GM12878 (cell line): Measurements from ENCODE around the gene P2RX4. TPM values are rescaled to one million over a fixed set of nuclear protein-coding genes. Genes with fewer than 3 reads are reported as not detected.

Source experiments
- ATAC-seq: fragments of 200-7000 bp; cut with Tn5 transposase; 3 replicates; pipeline ENCODE4 v1.9.1; 2020; ENCODE audit warnings: mild to moderate bottlenecking, moderate library complexity
- BruUV-seq: library from RNA; stranded (reverse); fragments of 400-500 nt; replicated peaks from 2 replicates; lab custom pipeline; 2021; lab: Mats Ljungman, UMichigan
- CTCF ChIA-PET: fragments of 300-600 bp; sonication (Branson Sonifier 250); formaldehyde crosslinking; extraction: SDS; loops from one replicate; lab custom pipeline; 2021; ENCODE audit warnings: inconsistent platforms; lab: Yijun Ruan, JAX
- POLR2A ChIA-PET: fragments of 350-600 bp; formaldehyde crosslinking; extraction: SDS; loops from one replicate; lab custom pipeline; 2021; ENCODE audit warnings: inconsistent platforms; lab: Charles Lee
- RAD21 ChIA-PET: fragments of 300-600 bp; sonication (Branson Sonifier 250); formaldehyde crosslinking; loops from one replicate; lab custom pipeline; 2023; ENCODE audit warnings: antibody characterized with exemption; ENCODE audit not compliant: unreplicated experiment; lab: Charles Lee
- SMC1A ChIA-PET: fragments of 300-600 bp; sonication (Branson Sonifier 250); formaldehyde crosslinking; loops from one replicate; lab custom pipeline; 2023; ENCODE audit not compliant: unreplicated experiment, uncharacterized antibody; lab: Charles Lee
- DNase-seq: peaks from one replicate; pipeline ENCODE4 v3.0.0-alpha.2; 2011; ENCODE audit warnings: low read depth, low spot score
- FAIRE-seq: peaks from 3 replicates; lab custom pipeline; 2011; peaks lifted over from hg19 to GRCh38; lab: Jason Lieb, UNC
- H2AFZ ChIP-seq: 2 replicates; pipeline ENCODE4 v1.6.0; 2011; ENCODE audit warnings: low read depth, low read length, control low read depth; ENCODE audit not compliant: control insufficient read depth
- H3K27ac ChIP-seq: 2 replicates; pipeline ENCODE4 v1.5.1; 2011; ENCODE audit warnings: control low read depth; ENCODE audit not compliant: control insufficient read depth, insufficient read depth
- H3K27me3 ChIP-seq, 2 experiments: replicated peaks in 1 of 2; 2 replicates each; pipeline versions ENCODE4 v1.6.0 to v1.6.1; 2011; ENCODE audit warnings: low read length in 1 of 2; ENCODE audit not compliant: control insufficient read depth in 2 of 2, insufficient read depth in 2 of 2
- H3K36me3 ChIP-seq, 2 experiments: 2 replicates each; pipeline ENCODE4 v1.5.1; 2011; ENCODE audit warnings: low read length in 1 of 2; ENCODE audit not compliant: control insufficient read depth in 2 of 2, insufficient read depth in 2 of 2
- H3K4me1 ChIP-seq: 2 replicates; pipeline ENCODE4 v1.6.1; 2011; ENCODE audit warnings: mild to moderate bottlenecking, low read length, moderate library complexity, mixed read lengths; ENCODE audit not compliant: control insufficient read depth, insufficient read depth
- H3K4me2 ChIP-seq: 2 replicates; pipeline ENCODE4 v1.6.0; 2011; ENCODE audit warnings: control low read depth; ENCODE audit not compliant: control insufficient read depth, insufficient read depth
- H3K4me3 ChIP-seq: fragments of 200-600 bp; sonication (generic); 2 replicates; pipeline ENCODE4 v1.5.1; 2016
- H3K79me2 ChIP-seq: 2 replicates; pipeline ENCODE4 v1.6.0; 2011; ENCODE audit warnings: low read length; ENCODE audit not compliant: control insufficient read depth, insufficient read depth
- H3K9ac ChIP-seq: 2 replicates; pipeline ENCODE4 v1.8.0; 2011; ENCODE audit warnings: low read length, control low read depth, mixed read lengths; ENCODE audit not compliant: control insufficient read depth, insufficient read depth
- H3K9me3 ChIP-seq: replicated peaks from 3 replicates; pipeline ENCODE4 v1.5.1; 2011; ENCODE audit warnings: mild to moderate bottlenecking, low read length; ENCODE audit not compliant: control insufficient read depth, insufficient read depth
- H4K20me1 ChIP-seq: 2 replicates; pipeline ENCODE4 v1.6.0; 2011; ENCODE audit not compliant: control insufficient read depth, insufficient read depth
- BRCA1 ChIP-seq: IDR thresholded peaks from 2 replicates; pipeline ENCODE4 v1.6.1; 2011; ENCODE audit warnings: low read depth, low read length, improper control_type of control experiment
- CHD1 ChIP-seq: IDR thresholded peaks from 2 replicates; pipeline ENCODE4 v1.6.1; 2012; ENCODE audit warnings: low read depth, low read length, improper control_type of control experiment
- FOS ChIP-seq: IDR thresholded peaks from 3 replicates; pipeline ENCODE4 v1.6.1; 2011; ENCODE audit warnings: borderline replicate concordance; ENCODE audit not compliant: insufficient read length; ENCODE audit errors: extremely low read depth
- HDAC2 ChIP-seq: fragments of 200-600 bp; sonication (generic); IDR thresholded peaks from 2 replicates; pipeline ENCODE4 v1.6.1; 2017
- MYC ChIP-seq: IDR thresholded peaks from 2 replicates; pipeline ENCODE4 v1.6.1; 2011; ENCODE audit warnings: mild to moderate bottlenecking, low read length, moderate library complexity, inconsistent platforms; ENCODE audit not compliant: insufficient read depth, insufficient replicate concordance, insufficient read length, severe bottlenecking
- SREBF2 ChIP-seq: IDR thresholded peaks from 2 replicates; pipeline ENCODE4 v1.6.1; 2012; ENCODE audit warnings: mild to moderate bottlenecking, low read length
- ZZZ3 ChIP-seq: IDR thresholded peaks from 2 replicates; pipeline ENCODE4 v1.6.1; 2011; ENCODE audit warnings: low read depth; ENCODE audit not compliant: control insufficient read depth, insufficient read length
- WGBS: methylation state at CpG from one replicate; pipeline ENCODE4 v1.1.6; 2016; ENCODE audit warnings: low lambda C conversion rate; ENCODE audit not compliant: insufficient replicate concordance, insufficient coverage; ENCODE audit errors: missing lambda C conversion rate; 5-methylcytosine and 5-hydroxymethylcytosine counted together
- in situ Hi-C: fragments of 300-500 bp; cut with MboI; formaldehyde crosslinking; loops from 9 replicates; pipeline ENCODE4 v1.14.3; 2018; ENCODE audit warnings: mixed read lengths
- intact Hi-C: fragments of 100-400 bp; cut with micrococcal nuclease; formaldehyde crosslinking; loops from one replicate; pipeline ENCODE4 v1.14.2; 2022; ENCODE audit not compliant: unreplicated experiment
- polyA plus RNA-seq, 11 experiments: library from polyadenylated mRNA; depleted of rRNA in 4 of 11; unstranded in 6 of 11; stranded (reverse) in 5 of 11; fragments of >200 nt; fragmentation: Nextera tagmentation in 4 of 11; fragmentation: Illumina TruSeq in 1 of 11; extraction: Ambion mirVana in 4 of 11; extraction: Trizol in 1 of 11; gene quantifications; 1 replicate in 1 of 11; 2 replicates in 10 of 11; pipeline versions ENCODE4 v1.2.1 to v1.2.3, GENCODE V29; 2011 to 2016; ENCODE audit warnings: inconsistent platforms in 2 of 11, missing spikeins in 2 of 11, low read depth in 1 of 11
- total RNA-seq, 4 experiments: library from RNA; depleted of rRNA in 3 of 4; stranded (reverse); fragments of >200 nt in 3 of 4; fragmentation: Illumina TruSeq in 1 of 4; extraction: Trizol in 1 of 4; gene quantifications; 2 replicates each; pipeline versions ENCODE4 v1.2.1 to v1.2.3, GENCODE V29; 2013 to 2021
- TF ChIP-seq, protein P1 (sequence below): IDR thresholded peaks from 2 replicates; pipeline ENCODE4 v1.6.1; 2012; ENCODE audit warnings: improper control_type of control experiment, low read depth, low read length; ENCODE audit not compliant: insufficient replicate concordance
- TF ChIP-seq, protein P2 (sequence below): fragments of 450-650 bp; IDR thresholded peaks from 2 replicates; pipeline ENCODE4 v1.6.1; 2017; ENCODE audit warnings: mild to moderate bottlenecking
- TF ChIP-seq, protein P3 (sequence below): fragments of 450-650 bp; IDR thresholded peaks from 2 replicates; pipeline ENCODE4 v1.6.1; 2017; ENCODE audit warnings: mild to moderate bottlenecking, moderate library complexity

Gene P2RX4
- total and polyA plus RNA-seq, 10 of the 15 experiments (the other 5 are each of a cell fraction or from before 2014, with no cell fraction given): 9.0 to 43.4 (median 20.5) TPM

DNA sequence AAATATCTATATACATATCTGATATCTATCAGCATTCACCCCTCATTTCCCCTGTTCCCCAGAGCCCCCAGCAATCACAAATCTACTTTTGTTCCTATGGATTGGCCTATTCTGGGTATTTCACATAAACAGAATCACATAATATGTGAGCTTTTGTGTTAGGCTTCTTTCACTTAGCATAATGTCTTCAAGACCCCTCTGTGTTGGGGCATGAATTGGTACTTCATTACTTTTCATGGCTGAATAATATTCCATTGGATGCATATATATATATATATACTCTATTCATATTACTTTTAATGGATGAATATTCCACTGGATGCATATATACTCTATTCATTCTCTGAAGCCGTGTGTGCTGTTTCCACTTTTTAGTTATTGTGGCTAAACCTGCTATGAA lies 57.9 kb downstream of the P2RX4 start (continued):
- TF ChIP-seq, protein P1, sequence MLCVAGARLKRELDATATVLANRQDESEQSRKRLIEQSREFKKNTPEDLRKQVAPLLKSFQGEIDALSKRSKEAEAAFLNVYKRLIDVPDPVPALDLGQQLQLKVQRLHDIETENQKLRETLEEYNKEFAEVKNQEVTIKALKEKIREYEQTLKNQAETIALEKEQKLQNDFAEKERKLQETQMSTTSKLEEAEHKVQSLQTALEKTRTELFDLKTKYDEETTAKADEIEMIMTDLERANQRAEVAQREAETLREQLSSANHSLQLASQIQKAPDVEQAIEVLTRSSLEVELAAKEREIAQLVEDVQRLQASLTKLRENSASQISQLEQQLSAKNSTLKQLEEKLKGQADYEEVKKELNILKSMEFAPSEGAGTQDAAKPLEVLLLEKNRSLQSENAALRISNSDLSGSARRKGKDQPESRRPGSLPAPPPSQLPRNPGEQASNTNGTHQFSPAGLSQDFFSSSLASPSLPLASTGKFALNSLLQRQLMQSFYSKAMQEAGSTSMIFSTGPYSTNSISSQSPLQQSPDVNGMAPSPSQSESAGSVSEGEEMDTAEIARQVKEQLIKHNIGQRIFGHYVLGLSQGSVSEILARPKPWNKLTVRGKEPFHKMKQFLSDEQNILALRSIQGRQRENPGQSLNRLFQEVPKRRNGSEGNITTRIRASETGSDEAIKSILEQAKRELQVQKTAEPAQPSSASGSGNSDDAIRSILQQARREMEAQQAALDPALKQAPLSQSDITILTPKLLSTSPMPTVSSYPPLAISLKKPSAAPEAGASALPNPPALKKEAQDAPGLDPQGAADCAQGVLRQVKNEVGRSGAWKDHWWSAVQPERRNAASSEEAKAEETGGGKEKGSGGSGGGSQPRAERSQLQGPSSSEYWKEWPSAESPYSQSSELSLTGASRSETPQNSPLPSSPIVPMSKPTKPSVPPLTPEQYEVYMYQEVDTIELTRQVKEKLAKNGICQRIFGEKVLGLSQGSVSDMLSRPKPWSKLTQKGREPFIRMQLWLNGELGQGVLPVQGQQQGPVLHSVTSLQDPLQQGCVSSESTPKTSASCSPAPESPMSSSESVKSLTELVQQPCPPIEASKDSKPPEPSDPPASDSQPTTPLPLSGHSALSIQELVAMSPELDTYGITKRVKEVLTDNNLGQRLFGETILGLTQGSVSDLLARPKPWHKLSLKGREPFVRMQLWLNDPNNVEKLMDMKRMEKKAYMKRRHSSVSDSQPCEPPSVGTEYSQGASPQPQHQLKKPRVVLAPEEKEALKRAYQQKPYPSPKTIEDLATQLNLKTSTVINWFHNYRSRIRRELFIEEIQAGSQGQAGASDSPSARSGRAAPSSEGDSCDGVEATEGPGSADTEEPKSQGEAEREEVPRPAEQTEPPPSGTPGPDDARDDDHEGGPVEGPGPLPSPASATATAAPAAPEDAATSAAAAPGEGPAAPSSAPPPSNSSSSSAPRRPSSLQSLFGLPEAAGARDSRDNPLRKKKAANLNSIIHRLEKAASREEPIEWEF: no peak
- TF ChIP-seq FOS: no peak
- no peak for TF ChIP-seq SREBF2

DNA sequence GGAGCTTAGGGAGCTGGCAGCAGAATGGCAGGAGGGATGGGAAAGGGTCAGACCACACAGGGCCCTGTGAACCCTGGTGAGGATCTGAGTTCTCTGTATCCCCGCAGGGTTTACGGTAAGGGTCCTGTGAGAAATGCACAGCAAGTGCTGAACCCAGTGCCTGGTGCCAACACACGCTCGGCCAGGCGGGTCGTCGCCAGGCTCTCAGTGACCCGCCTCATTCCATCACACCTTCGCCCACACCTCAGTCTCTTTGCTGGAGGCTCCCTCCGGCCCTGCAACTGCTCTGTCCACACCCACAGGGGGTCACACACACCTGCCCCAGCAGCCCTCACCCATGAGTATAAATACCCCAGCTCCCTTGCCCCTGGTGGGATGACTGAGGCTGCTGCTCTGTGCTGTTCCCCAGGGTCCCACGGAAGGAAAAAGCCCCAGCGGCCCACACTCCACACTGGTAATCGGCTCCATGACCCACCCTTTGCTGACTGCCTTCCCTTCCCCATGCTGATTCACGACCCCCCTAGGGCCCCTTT lies 63.5 kb downstream of the P2RX4 start:
- Histone ChIP-seq H3K4me3 (no peak overlapping the region), H4K20me1 (no peaks in the 10 kb centered on the region), H3K9ac (no peak overlapping the region), H3K4me2 (no peak overlapping the region), H3K27ac (no peak overlapping the region), H3K27me3 (no peaks in the 10 kb centered on the region), H3K36me3 (peaks cover 6 to 15% of the 10 kb centered on the region in 2 experiments), H2AFZ (no peak overlapping the region), H3K79me2 (peaks cover 4% of the 10 kb centered on the region), H3K9me3 (no peaks in the 10 kb centered on the region), H3K4me1 (peaks cover 4% of the 10 kb centered on the region)
- no TSS peak for BruUV-seq
- SMC1A ChIA-PET: interaction anchor here (1.2 kb wide), 1 partner anchor 23 kb away, joined by 3 read pairs; no protein-coding TSS in a partner anchor
- no peak for DNase-seq
- in situ Hi-C loops: no loop called here
- no peak for FAIRE-seq
- RAD21 ChIA-PET: no interaction called here
- WGBS: 84% methylated on average over 12 of the region's 14 CpGs
- CTCF ChIA-PET: no interaction called here
- POLR2A ChIA-PET: interaction anchor here (1.1 kb wide), 1 partner anchor 24 kb away, joined by 4 read pairs; no protein-coding TSS in a partner anchor
- intact Hi-C loops: no loop called here
- ATAC-seq: no peak
- TF ChIP-seq, protein P2, sequence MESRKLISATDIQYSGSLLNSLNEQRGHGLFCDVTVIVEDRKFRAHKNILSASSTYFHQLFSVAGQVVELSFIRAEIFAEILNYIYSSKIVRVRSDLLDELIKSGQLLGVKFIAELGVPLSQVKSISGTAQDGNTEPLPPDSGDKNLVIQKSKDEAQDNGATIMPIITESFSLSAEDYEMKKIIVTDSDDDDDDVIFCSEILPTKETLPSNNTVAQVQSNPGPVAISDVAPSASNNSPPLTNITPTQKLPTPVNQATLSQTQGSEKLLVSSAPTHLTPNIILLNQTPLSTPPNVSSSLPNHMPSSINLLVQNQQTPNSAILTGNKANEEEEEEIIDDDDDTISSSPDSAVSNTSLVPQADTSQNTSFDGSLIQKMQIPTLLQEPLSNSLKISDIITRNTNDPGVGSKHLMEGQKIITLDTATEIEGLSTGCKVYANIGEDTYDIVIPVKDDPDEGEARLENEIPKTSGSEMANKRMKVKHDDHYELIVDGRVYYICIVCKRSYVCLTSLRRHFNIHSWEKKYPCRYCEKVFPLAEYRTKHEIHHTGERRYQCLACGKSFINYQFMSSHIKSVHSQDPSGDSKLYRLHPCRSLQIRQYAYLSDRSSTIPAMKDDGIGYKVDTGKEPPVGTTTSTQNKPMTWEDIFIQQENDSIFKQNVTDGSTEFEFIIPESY: no peak
- TF ChIP-seq HDAC2 (no peak), ZZZ3 (no peak), BRCA1 (no peak), MYC (no peak), CHD1 (no peak)
- TF ChIP-seq, protein P3, sequence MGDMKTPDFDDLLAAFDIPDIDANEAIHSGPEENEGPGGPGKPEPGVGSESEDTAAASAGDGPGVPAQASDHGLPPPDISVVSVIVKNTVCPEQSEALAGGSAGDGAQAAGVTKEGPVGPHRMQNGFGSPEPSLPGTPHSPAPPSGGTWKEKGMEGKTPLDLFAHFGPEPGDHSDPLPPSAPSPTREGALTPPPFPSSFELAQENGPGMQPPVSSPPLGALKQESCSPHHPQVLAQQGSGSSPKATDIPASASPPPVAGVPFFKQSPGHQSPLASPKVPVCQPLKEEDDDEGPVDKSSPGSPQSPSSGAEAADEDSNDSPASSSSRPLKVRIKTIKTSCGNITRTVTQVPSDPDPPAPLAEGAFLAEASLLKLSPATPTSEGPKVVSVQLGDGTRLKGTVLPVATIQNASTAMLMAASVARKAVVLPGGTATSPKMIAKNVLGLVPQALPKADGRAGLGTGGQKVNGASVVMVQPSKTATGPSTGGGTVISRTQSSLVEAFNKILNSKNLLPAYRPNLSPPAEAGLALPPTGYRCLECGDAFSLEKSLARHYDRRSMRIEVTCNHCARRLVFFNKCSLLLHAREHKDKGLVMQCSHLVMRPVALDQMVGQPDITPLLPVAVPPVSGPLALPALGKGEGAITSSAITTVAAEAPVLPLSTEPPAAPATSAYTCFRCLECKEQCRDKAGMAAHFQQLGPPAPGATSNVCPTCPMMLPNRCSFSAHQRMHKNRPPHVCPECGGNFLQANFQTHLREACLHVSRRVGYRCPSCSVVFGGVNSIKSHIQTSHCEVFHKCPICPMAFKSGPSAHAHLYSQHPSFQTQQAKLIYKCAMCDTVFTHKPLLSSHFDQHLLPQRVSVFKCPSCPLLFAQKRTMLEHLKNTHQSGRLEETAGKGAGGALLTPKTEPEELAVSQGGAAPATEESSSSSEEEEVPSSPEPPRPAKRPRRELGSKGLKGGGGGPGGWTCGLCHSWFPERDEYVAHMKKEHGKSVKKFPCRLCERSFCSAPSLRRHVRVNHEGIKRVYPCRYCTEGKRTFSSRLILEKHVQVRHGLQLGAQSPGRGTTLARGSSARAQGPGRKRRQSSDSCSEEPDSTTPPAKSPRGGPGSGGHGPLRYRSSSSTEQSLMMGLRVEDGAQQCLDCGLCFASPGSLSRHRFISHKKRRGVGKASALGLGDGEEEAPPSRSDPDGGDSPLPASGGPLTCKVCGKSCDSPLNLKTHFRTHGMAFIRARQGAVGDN: no peak
